ENCODE measurements around the gene CHMP1B.
A peak's percentile ranks its signal among the peaks of the same experiment; 100 is the strongest.

CHMP1B gene, protein sequence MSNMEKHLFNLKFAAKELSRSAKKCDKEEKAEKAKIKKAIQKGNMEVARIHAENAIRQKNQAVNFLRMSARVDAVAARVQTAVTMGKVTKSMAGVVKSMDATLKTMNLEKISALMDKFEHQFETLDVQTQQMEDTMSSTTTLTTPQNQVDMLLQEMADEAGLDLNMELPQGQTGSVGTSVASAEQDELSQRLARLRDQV

GRCh38 chr18:11851146-11851805 lies at the start of gene CHMP1B:
TSS of gene CHMP1B (plus strand) at chr18:11851413. CDS start at chr18:11851512, 99 bp downstream.
- no peaks in the 10 kb centered on the region for H3K9me3 ChIP-seq (ENCODE audit: severe bottlenecking)
- peaks cover 25% of the 10 kb centered on the region for H3K4me1 ChIP-seq (ENCODE audit: insufficient read depth, poor library complexity, severe bottlenecking)
- H3K4me3 ChIP-seq (ENCODE audit: severe bottlenecking) = peak within 1 kb of the TSS; percentile 81
- H3K36me3 ChIP-seq (ENCODE audit: low read depth) = peaks cover 27% of the 10 kb centered on the region
- H3K27ac ChIP-seq (ENCODE audit: poor library complexity, severe bottlenecking) = peak within 1 kb of the TSS; percentile 96
- no peaks in the 10 kb centered on the region for H3K27me3 ChIP-seq (ENCODE audit: insufficient read depth, poor library complexity, severe bottlenecking)
- DNase-seq (ENCODE audit: low spot score) (peak; percentile 95), ATAC-seq (ENCODE audit: low read depth) (peak; percentile 77)
- TF ChIP-seq, protein P1, sequence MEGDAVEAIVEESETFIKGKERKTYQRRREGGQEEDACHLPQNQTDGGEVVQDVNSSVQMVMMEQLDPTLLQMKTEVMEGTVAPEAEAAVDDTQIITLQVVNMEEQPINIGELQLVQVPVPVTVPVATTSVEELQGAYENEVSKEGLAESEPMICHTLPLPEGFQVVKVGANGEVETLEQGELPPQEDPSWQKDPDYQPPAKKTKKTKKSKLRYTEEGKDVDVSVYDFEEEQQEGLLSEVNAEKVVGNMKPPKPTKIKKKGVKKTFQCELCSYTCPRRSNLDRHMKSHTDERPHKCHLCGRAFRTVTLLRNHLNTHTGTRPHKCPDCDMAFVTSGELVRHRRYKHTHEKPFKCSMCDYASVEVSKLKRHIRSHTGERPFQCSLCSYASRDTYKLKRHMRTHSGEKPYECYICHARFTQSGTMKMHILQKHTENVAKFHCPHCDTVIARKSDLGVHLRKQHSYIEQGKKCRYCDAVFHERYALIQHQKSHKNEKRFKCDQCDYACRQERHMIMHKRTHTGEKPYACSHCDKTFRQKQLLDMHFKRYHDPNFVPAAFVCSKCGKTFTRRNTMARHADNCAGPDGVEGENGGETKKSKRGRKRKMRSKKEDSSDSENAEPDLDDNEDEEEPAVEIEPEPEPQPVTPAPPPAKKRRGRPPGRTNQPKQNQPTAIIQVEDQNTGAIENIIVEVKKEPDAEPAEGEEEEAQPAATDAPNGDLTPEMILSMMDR (IDR thresholded peaks at IDR 0.05; ENCODE audit: poor library complexity, severe bottlenecking) = no peak

GRCh38 chr18:11801573-11801972 lies 49.6 kb upstream of the CHMP1B start:
- Histone ChIP-seq H3K4me1 (ENCODE audit: insufficient read depth, poor library complexity, severe bottlenecking) (no peaks in the 10 kb centered on the region), H3K9me3 (ENCODE audit: severe bottlenecking) (no peaks in the 10 kb centered on the region), H3K36me3 (ENCODE audit: low read depth) (no peaks in the 10 kb centered on the region), H3K27ac (ENCODE audit: poor library complexity, severe bottlenecking) (no peak overlapping the region), H3K27me3 (ENCODE audit: insufficient read depth, poor library complexity, severe bottlenecking) (no peaks in the 10 kb centered on the region), H3K4me3 (ENCODE audit: severe bottlenecking) (no peak overlapping the region)
- TF ChIP-seq, protein P1 (IDR thresholded peaks at IDR 0.05; ENCODE audit: poor library complexity, severe bottlenecking) = no peak
- DNase-seq (ENCODE audit: low spot score) (no peak), ATAC-seq (ENCODE audit: low read depth) (no peak)

DNA sequence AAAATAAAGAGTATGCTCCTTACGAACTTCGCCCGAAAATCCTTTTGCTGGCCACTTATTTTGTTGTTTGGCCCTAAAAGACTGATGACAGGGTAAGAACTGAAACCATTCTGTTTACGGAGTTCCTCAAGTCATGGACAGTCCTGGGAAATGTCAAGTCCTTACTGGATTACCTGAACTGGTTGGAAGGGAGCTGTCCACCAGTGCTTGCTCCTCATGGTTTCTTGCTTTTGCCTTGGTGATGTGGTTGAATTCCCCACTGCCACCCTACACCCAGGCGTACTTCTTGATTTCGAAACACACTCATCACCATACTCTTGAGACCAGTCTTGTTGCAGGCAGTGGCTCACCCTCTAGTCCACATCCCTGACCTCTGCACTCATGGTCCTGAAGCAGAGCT lies 49.1 kb upstream of the CHMP1B start:
- TF ChIP-seq, protein P1 (IDR thresholded peaks at IDR 0.05; ENCODE audit: poor library complexity, severe bottlenecking) = no peak
- Histone ChIP-seq H3K36me3 (ENCODE audit: low read depth) (no peaks in the 10 kb centered on the region), H3K27me3 (ENCODE audit: insufficient read depth, poor library complexity, severe bottlenecking) (no peaks in the 10 kb centered on the region), H3K9me3 (ENCODE audit: severe bottlenecking) (no peaks in the 10 kb centered on the region), H3K4me1 (ENCODE audit: insufficient read depth, poor library complexity, severe bottlenecking) (no peaks in the 10 kb centered on the region), H3K4me3 (ENCODE audit: severe bottlenecking) (no peak overlapping the region), H3K27ac (ENCODE audit: poor library complexity, severe bottlenecking) (no peak overlapping the region)
- ATAC-seq (ENCODE audit: low read depth) (no peak), DNase-seq (ENCODE audit: low spot score) (no peak)

GRCh38 chr18:11802586-11802985 lies 48.6 kb upstream of the CHMP1B start:
- no peaks in the 10 kb centered on the region for H3K36me3 ChIP-seq (ENCODE audit: low read depth)
- no peaks in the 10 kb centered on the region for H3K9me3 ChIP-seq (ENCODE audit: severe bottlenecking)
- ATAC-seq (ENCODE audit: low read depth) (no peak), DNase-seq (ENCODE audit: low spot score) (no peak)
- H3K27me3 ChIP-seq (ENCODE audit: insufficient read depth, poor library complexity, severe bottlenecking) = no peaks in the 10 kb centered on the region
- TF ChIP-seq, protein P1 (IDR thresholded peaks at IDR 0.05; ENCODE audit: poor library complexity, severe bottlenecking) = no peak
- H3K4me3 ChIP-seq (ENCODE audit: severe bottlenecking) = no peak overlapping the region
- no peaks in the 10 kb centered on the region for H3K4me1 ChIP-seq (ENCODE audit: insufficient read depth, poor library complexity, severe bottlenecking)
- H3K27ac ChIP-seq (ENCODE audit: poor library complexity, severe bottlenecking) = no peak overlapping the region

- TF ChIP-seq, protein P1 (IDR thresholded peaks at IDR 0.05; ENCODE audit: poor library complexity, severe bottlenecking) = no peak
- no peaks in the 10 kb centered on the region for H3K36me3 ChIP-seq (ENCODE audit: low read depth)
Observed at GRCh38 chr18:11807233-11807632, 44.0 kb upstream of the CHMP1B start.

More at GRCh38 chr18:11807233-11807632, 44.0 kb upstream of the CHMP1B start:
- ATAC-seq (ENCODE audit: low read depth) (no peak), DNase-seq (ENCODE audit: low spot score) (no peak)
- Histone ChIP-seq H3K9me3 (ENCODE audit: severe bottlenecking) (no peaks in the 10 kb centered on the region), H3K4me1 (ENCODE audit: insufficient read depth, poor library complexity, severe bottlenecking) (peaks cover 3% of the 10 kb centered on the region), H3K27me3 (ENCODE audit: insufficient read depth, poor library complexity, severe bottlenecking) (no peaks in the 10 kb centered on the region), H3K27ac (ENCODE audit: poor library complexity, severe bottlenecking) (no peak overlapping the region), H3K4me3 (ENCODE audit: severe bottlenecking) (no peak overlapping the region)
